Measurements from ENCODE around the gene TLR7. TPM values are rescaled to one million over a fixed set of nuclear protein-coding genes. Genes with fewer than 3 reads are reported as not detected.
A peak's percentile ranks its signal among the peaks of the same experiment; 100 is the strongest.

TLR7 gene
- 1 to 10 TPM in 1 of 4 donors, under 1 TPM in 3; 0.30 to 1.2 (median 0.64) TPM for total RNA-seq

- no peaks in the 10 kb centered on the region for H3K4me1 ChIP-seq
- WGBS, 2 donors, result 65 to 80% methylated on average over 7 of the region's 7 CpGs
- no peaks in the 10 kb centered on the region for H3K27me3 ChIP-seq
- H3K9me3 ChIP-seq, result peaks cover 0 to 5% (median 0%) of the 10 kb centered on the region in 4 donors
- no peaks in the 10 kb centered on the region for H3K36me3 ChIP-seq
- DNase-seq (ENCODE audit: low spot score in 2 of 2), result no peak
- TF ChIP-seq POLR2A (IDR thresholded peaks at IDR 0.05) (no peak), EP300 (IDR thresholded peaks at IDR 0.05) (no peak)
- TF ChIP-seq, protein P1, sequence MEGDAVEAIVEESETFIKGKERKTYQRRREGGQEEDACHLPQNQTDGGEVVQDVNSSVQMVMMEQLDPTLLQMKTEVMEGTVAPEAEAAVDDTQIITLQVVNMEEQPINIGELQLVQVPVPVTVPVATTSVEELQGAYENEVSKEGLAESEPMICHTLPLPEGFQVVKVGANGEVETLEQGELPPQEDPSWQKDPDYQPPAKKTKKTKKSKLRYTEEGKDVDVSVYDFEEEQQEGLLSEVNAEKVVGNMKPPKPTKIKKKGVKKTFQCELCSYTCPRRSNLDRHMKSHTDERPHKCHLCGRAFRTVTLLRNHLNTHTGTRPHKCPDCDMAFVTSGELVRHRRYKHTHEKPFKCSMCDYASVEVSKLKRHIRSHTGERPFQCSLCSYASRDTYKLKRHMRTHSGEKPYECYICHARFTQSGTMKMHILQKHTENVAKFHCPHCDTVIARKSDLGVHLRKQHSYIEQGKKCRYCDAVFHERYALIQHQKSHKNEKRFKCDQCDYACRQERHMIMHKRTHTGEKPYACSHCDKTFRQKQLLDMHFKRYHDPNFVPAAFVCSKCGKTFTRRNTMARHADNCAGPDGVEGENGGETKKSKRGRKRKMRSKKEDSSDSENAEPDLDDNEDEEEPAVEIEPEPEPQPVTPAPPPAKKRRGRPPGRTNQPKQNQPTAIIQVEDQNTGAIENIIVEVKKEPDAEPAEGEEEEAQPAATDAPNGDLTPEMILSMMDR (IDR thresholded peaks at IDR 0.05), result no peak
- H3K4me3 ChIP-seq, result peak within 1 kb of the TSS in 1 of 4 donors; percentile 9
- no peak within 1 kb of the TSS for H3K27ac ChIP-seq
Observed at GRCh38 chrX:12866451-12867377, at the start of gene TLR7. TLR7 (plus strand) TSS chrX:12867072; CDS start chrX:12867579, 507 bp downstream.

DNA sequence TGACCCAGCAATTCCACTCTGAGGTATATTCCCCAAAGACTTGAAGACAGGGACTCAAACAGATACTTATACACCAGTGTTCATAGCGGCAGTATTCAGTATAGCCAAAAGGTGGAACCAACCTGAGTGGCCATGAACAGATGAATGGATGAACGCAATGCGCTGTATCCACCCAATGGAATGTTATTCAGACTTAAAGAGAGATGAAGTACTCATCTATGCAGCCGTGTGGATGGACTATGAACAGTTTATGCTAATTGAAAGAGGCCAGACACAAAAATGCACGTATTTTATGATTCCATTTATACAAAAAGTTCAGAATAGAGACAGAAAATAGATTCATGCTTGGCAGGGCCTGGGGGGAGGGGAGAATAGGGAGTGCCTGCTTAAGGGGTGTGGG, 49.3 kb upstream of the TLR7 start:
- Histone ChIP-seq H3K36me3 (peaks cover 0 to 23% (median 0%) of the 10 kb centered on the region in 3 donors), H3K27me3 (no peaks in the 10 kb centered on the region), H3K9me3 (no peaks in the 10 kb centered on the region), H3K4me1 (no peaks in the 10 kb centered on the region), H3K4me3 (no peak overlapping the region), H3K27ac (no peak overlapping the region)
- TF ChIP-seq EP300 (IDR thresholded peaks at IDR 0.05) (no peak), POLR2A (IDR thresholded peaks at IDR 0.05) (no peak)
- TF ChIP-seq, protein P1 (IDR thresholded peaks at IDR 0.05), result no peak
- no peak for DNase-seq (ENCODE audit: low spot score in 2 of 2)
- WGBS, 2 donors, result 60 to 90% methylated on average over 5 of the region's 5 CpGs

- Histone ChIP-seq H3K4me3 (no peak overlapping the region), H3K4me1 (no peaks in the 10 kb centered on the region), H3K27me3 (no peaks in the 10 kb centered on the region), H3K27ac (no peak overlapping the region), H3K36me3 (peaks cover 0 to 23% (median 0%) of the 10 kb centered on the region in 3 donors), H3K9me3 (no peaks in the 10 kb centered on the region)
- WGBS, 2 donors, result 91 to 97% methylated on average over 9 of the region's 9 CpGs
- TF ChIP-seq POLR2A (IDR thresholded peaks at IDR 0.05), result no peak
- DNase-seq (ENCODE audit: low spot score in 2 of 2), result no peak
Observed at GRCh38 chrX:12819222-12819621, 47.6 kb upstream of the TLR7 start.

DNA sequence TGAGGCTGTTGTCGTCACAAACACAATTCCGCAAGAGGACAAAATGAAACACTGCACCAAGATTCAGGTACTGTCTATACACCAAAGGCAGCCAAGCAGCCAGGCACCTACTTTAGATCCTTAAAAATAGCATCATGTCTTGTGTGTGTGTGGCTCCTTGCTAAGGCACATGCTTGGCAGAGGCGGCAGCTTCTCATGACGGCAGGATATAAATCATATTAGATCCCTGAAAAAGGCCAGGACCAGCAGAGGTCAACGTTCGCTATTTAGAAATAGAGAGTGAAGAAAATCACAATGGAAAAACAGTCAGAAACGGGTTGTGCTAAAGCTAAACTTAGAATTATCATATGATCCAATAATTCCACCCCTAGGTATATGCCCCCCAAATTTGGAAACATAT, 46.1 kb upstream of the TLR7 start:
- Histone ChIP-seq H3K27ac (no peak overlapping the region), H3K9me3 (no peaks in the 10 kb centered on the region), H3K4me1 (no peaks in the 10 kb centered on the region), H3K4me3 (no peak overlapping the region), H3K27me3 (no peaks in the 10 kb centered on the region), H3K36me3 (peaks cover 0 to 23% (median 0%) of the 10 kb centered on the region in 3 donors)
- no peak for DNase-seq (ENCODE audit: low spot score in 2 of 2)
- TF ChIP-seq, protein P1 (IDR thresholded peaks at IDR 0.05), result no peak
- TF ChIP-seq POLR2A (IDR thresholded peaks at IDR 0.05) (no peak), EP300 (IDR thresholded peaks at IDR 0.05) (no peak)
- 85 to 92% methylated on average over 7 of the region's 7 CpGs for WGBS, 2 donors

GRCh38 chrX:12824944-12825343, 41.9 kb upstream of the TLR7 start:
- Histone ChIP-seq H3K36me3 (peaks cover 0 to 20% (median 0%) of the 10 kb centered on the region in 3 donors), H3K4me1 (no peaks in the 10 kb centered on the region), H3K9me3 (no peaks in the 10 kb centered on the region), H3K27ac (no peak overlapping the region), H3K4me3 (no peak overlapping the region), H3K27me3 (no peaks in the 10 kb centered on the region)
- no peak for DNase-seq (ENCODE audit: low spot score in 2 of 2)
- TF ChIP-seq POLR2A (IDR thresholded peaks at IDR 0.05) (no peak), EP300 (IDR thresholded peaks at IDR 0.05) (no peak)
- TF ChIP-seq, protein P1 (IDR thresholded peaks at IDR 0.05), result no peak
- WGBS, 2 donors, result 67 to 78% methylated on average over 9 of the region's 9 CpGs

Data from tibial nerve (tissue), 4 donors.